Measurements from ENCODE around the gene AP3B1.

The AP3B1 gene

GRCh38 chr5:77958642-77959330, 335.7 kb downstream of the AP3B1 start:
- H2AFZ ChIP-seq (ENCODE audit: low read length) = no peak overlapping the region
- H3K4me1 ChIP-seq (ENCODE audit: insufficient read depth, low read length, poor library complexity, severe bottlenecking) = no peaks in the 10 kb centered on the region
- TF ChIP-seq EZH2phosphoT487 (IDR thresholded peaks at IDR 0.05; ENCODE audit: borderline replicate concordance) (no peak), CTCF (conservative IDR thresholded peaks at IDR 0.05; ENCODE audit: low read length) (no peak)
- H3K36me3 ChIP-seq (ENCODE audit: insufficient read depth, low read length) = no peaks in the 10 kb centered on the region
- peaks cover 13% of the 10 kb centered on the region for H3K27me3 ChIP-seq (ENCODE audit: insufficient read depth, low read length, poor library complexity, severe bottlenecking)
- H3K9ac ChIP-seq (ENCODE audit: low read depth, low read length, poor library complexity, severe bottlenecking) = no peak overlapping the region
- H3K4me2 ChIP-seq (ENCODE audit: low read depth, low read length, poor library complexity, severe bottlenecking) = no peak overlapping the region
- H3K9me3 ChIP-seq (ENCODE audit: insufficient read depth, low read depth, low read length) = no peaks in the 10 kb centered on the region
- H4K20me1 ChIP-seq (ENCODE audit: insufficient read depth, low read length, poor library complexity, severe bottlenecking) = no peaks in the 10 kb centered on the region
- H3F3A ChIP-seq (ENCODE audit: low read depth) = no peaks in the 10 kb centered on the region
- H3K4me3 ChIP-seq (ENCODE audit: low read length, poor library complexity, severe bottlenecking) = no peak overlapping the region
- no peaks in the 10 kb centered on the region for H3K79me2 ChIP-seq (ENCODE audit: insufficient read depth, low read length)
- no peaks in the 10 kb centered on the region for H3K9me2 ChIP-seq (replicated peaks; ENCODE audit: low read depth, low read length)

- peaks cover 9% of the 10 kb centered on the region for H3K27me3 ChIP-seq (ENCODE audit: insufficient read depth, low read length, poor library complexity, severe bottlenecking)
- no peaks in the 10 kb centered on the region for H4K20me1 ChIP-seq (ENCODE audit: insufficient read depth, low read length, poor library complexity, severe bottlenecking)
- no peaks in the 10 kb centered on the region for H3F3A ChIP-seq (ENCODE audit: low read depth)
- no peak overlapping the region for H3K4me3 ChIP-seq (ENCODE audit: low read length, poor library complexity, severe bottlenecking)
- H3K4me1 ChIP-seq (ENCODE audit: insufficient read depth, low read length, poor library complexity, severe bottlenecking) = no peaks in the 10 kb centered on the region
- H3K4me2 ChIP-seq (ENCODE audit: low read depth, low read length, poor library complexity, severe bottlenecking) = no peak overlapping the region
- H3K9ac ChIP-seq (ENCODE audit: low read depth, low read length, poor library complexity, severe bottlenecking) = no peak overlapping the region
- H3K79me2 ChIP-seq (ENCODE audit: insufficient read depth, low read length) = no peaks in the 10 kb centered on the region
- H3K36me3 ChIP-seq (ENCODE audit: insufficient read depth, low read length) = no peaks in the 10 kb centered on the region
- no peak overlapping the region for H2AFZ ChIP-seq (ENCODE audit: low read length)
- H3K9me3 ChIP-seq (ENCODE audit: insufficient read depth, low read depth, low read length) = no peaks in the 10 kb centered on the region
- H3K9me2 ChIP-seq (replicated peaks; ENCODE audit: low read depth, low read length) = no peaks in the 10 kb centered on the region
- TF ChIP-seq CTCF (conservative IDR thresholded peaks at IDR 0.05; ENCODE audit: low read length) = no peak
- no peak for TF ChIP-seq EZH2phosphoT487 (IDR thresholded peaks at IDR 0.05; ENCODE audit: borderline replicate concordance)
Observed at GRCh38 chr5:77957931-77958521, 336.5 kb downstream of the AP3B1 start.

- H3K27me3 ChIP-seq (ENCODE audit: insufficient read depth, low read length, poor library complexity, severe bottlenecking) = peaks cover 4% of the 10 kb centered on the region
- no peak overlapping the region for H3K4me3 ChIP-seq (ENCODE audit: low read length, poor library complexity, severe bottlenecking)
- no peak for TF ChIP-seq CTCF (conservative IDR thresholded peaks at IDR 0.05; ENCODE audit: low read length)
- no peak for TF ChIP-seq EZH2phosphoT487 (IDR thresholded peaks at IDR 0.05; ENCODE audit: borderline replicate concordance)
Observed at GRCh38 chr5:77957516-77957915, 337.0 kb downstream of the AP3B1 start.

More at GRCh38 chr5:77957516-77957915, 337.0 kb downstream of the AP3B1 start:
- Histone ChIP-seq H2AFZ (ENCODE audit: low read length) (no peak overlapping the region), H3K36me3 (ENCODE audit: insufficient read depth, low read length) (no peaks in the 10 kb centered on the region), H3F3A (ENCODE audit: low read depth) (no peaks in the 10 kb centered on the region), H3K4me2 (ENCODE audit: low read depth, low read length, poor library complexity, severe bottlenecking) (no peak overlapping the region), H3K9ac (ENCODE audit: low read depth, low read length, poor library complexity, severe bottlenecking) (no peak overlapping the region), H3K9me2 (replicated peaks; ENCODE audit: low read depth, low read length) (no peaks in the 10 kb centered on the region), H4K20me1 (ENCODE audit: insufficient read depth, low read length, poor library complexity, severe bottlenecking) (no peaks in the 10 kb centered on the region), H3K4me1 (ENCODE audit: insufficient read depth, low read length, poor library complexity, severe bottlenecking) (no peaks in the 10 kb centered on the region), H3K79me2 (ENCODE audit: insufficient read depth, low read length) (no peaks in the 10 kb centered on the region), H3K9me3 (ENCODE audit: insufficient read depth, low read depth, low read length) (no peaks in the 10 kb centered on the region)
